HUES48 (cell line): ENCODE data around the gene IL6R.

Source experiments
- H3K27ac ChIP-seq: one replicate; pipeline ENCODE4 v1.7.0; 2013; ENCODE audit warnings: low read depth, low read length, inconsistent platforms
- H3K27me3 ChIP-seq: 2 replicates; pipeline ENCODE4 v1.6.1; 2013; ENCODE audit warnings: mild to moderate bottlenecking, low read length; ENCODE audit not compliant: control insufficient read depth, insufficient read depth
- H3K36me3 ChIP-seq: 2 replicates; pipeline ENCODE4 v1.6.1; 2013; ENCODE audit warnings: low read length; ENCODE audit not compliant: control insufficient read depth, insufficient read depth
- H3K4me1 ChIP-seq: 2 replicates; pipeline ENCODE4 v1.6.1; 2013; ENCODE audit warnings: mild to moderate bottlenecking, low read length; ENCODE audit not compliant: control insufficient read depth, insufficient read depth
- H3K4me3 ChIP-seq: 2 replicates; pipeline ENCODE4 v1.5.1; 2013; ENCODE audit warnings: mild to moderate bottlenecking, low read depth, low read length
- H3K9ac ChIP-seq: 2 replicates; pipeline ENCODE4 v1.6.1; 2013; ENCODE audit warnings: mild to moderate bottlenecking, low read depth, low read length, moderate library complexity
- H3K9me3 ChIP-seq: 2 replicates; pipeline ENCODE4 v1.6.1; 2013; ENCODE audit warnings: low read length; ENCODE audit not compliant: control insufficient read depth, insufficient read depth

IL6R gene

DNA sequence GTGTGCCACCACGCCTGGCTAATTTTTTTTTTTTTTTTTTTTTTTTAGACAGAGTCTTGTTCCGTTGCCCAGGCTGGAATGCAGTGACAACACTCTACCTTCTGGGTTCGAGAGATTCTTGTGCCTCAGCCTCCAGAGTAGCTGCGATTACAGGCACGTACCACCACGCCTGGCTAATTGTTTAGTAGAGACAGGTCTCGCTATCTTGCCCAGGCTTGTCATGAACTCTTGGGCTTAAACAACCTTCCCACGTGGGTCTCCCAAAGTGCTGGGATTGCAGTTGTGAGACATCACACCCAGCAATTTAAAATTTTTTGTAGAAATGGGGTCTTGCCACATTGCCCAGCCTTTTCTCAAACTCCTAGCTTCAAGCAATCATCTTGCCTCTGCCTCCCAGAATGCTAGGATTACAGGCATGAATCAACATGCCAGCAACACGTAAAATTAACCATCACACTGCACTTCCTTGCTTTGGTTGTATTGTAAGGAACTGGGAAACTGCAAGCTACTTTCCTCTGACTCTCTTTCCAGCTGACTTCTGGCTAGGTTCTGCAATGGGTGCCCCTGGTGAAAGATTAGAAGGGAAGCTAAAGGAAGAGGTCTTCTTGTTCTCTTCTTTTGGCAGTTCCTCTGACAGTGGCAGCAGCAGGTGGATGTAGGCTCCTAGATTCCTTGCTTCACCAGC lies 13.9 kb upstream of the IL6R start:
- Histone ChIP-seq H3K27ac (no peak overlapping the region), H3K9me3 (0 out of 2 replicates have a peak, but pooled peaks cover 3% of the 10 kb centered on the region), H3K27me3 (no peaks in the 10 kb centered on the region), H3K4me1 (no peaks in the 10 kb centered on the region), H3K36me3 (no peaks in the 10 kb centered on the region), H3K4me3 (no peak overlapping the region), H3K9ac (no peak overlapping the region)

DNA sequence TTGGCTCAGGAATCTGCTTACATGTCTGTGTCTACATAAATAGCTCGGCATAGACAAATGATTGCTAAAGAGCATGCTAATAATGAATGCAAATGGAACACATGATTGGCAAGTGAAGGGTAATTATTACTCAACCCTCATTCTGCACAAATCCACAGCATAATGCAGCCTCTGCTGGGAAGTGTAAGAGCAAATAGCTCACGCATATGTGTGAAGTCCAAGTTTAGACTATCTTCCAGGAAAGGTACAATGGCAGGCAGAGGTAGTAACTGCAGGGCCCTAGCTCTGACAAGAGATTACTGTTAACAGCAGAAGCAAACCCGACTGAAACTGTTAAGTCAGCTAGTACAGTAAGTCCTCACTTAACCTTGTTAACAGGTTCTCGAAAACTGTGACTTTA lies 7.0 kb upstream of the IL6R start:
- Histone ChIP-seq H3K36me3 (no peaks in the 10 kb centered on the region), H3K27ac (no peak overlapping the region), H3K27me3 (no peaks in the 10 kb centered on the region), H3K4me3 (no peak overlapping the region), H3K9ac (no peak overlapping the region), H3K9me3 (0 out of 2 replicates have a peak, but pooled peaks cover 3% of the 10 kb centered on the region), H3K4me1 (no peaks in the 10 kb centered on the region)

DNA sequence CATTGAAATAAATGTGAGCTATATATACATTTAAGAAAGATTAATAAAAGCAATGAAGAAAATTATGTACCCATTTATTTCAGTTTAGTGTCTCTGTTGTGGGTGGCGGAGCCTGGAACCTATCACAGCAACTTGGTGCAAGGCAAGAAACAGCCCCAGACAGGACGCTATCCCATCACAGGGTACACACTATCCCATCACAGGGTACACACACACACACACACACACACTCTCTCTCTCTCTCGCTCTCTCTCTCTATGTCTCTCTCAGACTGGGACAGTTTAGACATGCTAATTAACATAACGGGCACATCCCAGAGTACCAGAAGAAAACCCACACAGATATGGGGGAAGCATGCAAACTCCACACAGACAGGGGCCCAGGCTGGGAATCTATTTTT lies 6.5 kb upstream of the IL6R start:
- H3K9me3 ChIP-seq: 0 out of 2 replicates have a peak, but pooled peaks cover 3% of the 10 kb centered on the region
- H3K9ac ChIP-seq: no peak overlapping the region
- H3K36me3 ChIP-seq: no peaks in the 10 kb centered on the region
- no peak overlapping the region for H3K4me3 ChIP-seq
- H3K27me3 ChIP-seq: peaks cover 5% of the 10 kb centered on the region
- H3K27ac ChIP-seq: no peak overlapping the region
- H3K4me1 ChIP-seq: no peaks in the 10 kb centered on the region

DNA sequence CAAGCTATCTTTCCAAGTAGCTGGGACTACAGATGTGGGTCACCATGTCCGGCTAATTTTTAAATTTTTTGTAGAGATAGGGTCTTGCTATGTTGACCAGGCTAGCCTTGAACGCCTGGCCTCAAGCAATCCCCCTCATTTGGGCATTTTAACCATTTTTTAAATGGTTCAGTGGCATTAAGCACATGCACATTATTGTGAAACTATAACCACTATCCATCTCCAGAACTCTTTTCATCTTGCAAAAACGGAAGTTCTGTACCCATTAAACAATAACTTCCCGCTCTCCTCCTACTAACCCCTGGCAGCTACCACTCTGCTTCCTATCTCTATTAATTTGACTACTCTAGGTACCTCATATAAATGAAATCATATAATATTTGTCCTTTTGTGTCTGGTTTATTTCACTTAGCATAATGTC lies 4.8 kb upstream of the IL6R start:
- peaks cover 2% of the 10 kb centered on the region; the same call in 1 of the 2 replicates for H3K4me1 ChIP-seq
- H3K9ac ChIP-seq: no peak overlapping the region

DNA sequence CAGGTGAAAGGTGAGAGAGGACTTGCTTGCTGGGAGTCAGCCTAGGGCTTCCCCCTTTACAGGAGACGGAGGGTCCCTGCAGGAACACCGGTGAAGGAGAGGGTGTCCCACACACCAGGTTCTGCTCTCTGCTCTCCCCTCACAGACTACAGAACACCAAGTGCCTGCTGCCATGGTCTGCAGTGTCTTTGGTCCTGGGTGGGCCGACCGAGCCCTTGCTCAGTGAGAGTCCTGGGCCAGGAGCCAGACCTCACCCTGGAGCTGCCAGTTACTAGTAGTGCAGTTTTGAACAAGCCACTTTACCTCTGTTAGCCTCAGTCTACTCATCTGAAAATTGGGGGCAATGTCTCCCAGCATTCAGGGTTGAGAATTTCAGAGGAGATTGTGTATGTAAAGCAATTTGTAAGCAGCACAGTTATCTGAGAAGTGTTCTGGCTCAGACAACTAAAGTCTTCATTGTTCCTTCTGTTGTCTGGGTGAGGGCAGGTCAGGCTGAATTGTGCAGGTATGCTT lies 2.7 kb upstream of the IL6R start:
- no peak overlapping the region for H3K9ac ChIP-seq
- H3K9me3 ChIP-seq: no peaks in the 10 kb centered on the region
- H3K4me3 ChIP-seq: no peak overlapping the region
- peaks cover 14% of the 10 kb centered on the region for H3K4me1 ChIP-seq
- H3K36me3 ChIP-seq: no peaks in the 10 kb centered on the region
- peaks cover 40% of the 10 kb centered on the region for H3K27me3 ChIP-seq
- H3K27ac ChIP-seq: no peak overlapping the region

More for the DNA sequence above, 4.8 kb upstream of the IL6R start:
- 0 out of 2 replicates have a peak, but pooled peaks cover 3% of the 10 kb centered on the region for H3K9me3 ChIP-seq
- no peaks in the 10 kb centered on the region for H3K36me3 ChIP-seq
- peaks cover 21% of the 10 kb centered on the region for H3K27me3 ChIP-seq
- no peak overlapping the region for H3K4me3 ChIP-seq
- H3K27ac ChIP-seq: no peak overlapping the region

DNA sequence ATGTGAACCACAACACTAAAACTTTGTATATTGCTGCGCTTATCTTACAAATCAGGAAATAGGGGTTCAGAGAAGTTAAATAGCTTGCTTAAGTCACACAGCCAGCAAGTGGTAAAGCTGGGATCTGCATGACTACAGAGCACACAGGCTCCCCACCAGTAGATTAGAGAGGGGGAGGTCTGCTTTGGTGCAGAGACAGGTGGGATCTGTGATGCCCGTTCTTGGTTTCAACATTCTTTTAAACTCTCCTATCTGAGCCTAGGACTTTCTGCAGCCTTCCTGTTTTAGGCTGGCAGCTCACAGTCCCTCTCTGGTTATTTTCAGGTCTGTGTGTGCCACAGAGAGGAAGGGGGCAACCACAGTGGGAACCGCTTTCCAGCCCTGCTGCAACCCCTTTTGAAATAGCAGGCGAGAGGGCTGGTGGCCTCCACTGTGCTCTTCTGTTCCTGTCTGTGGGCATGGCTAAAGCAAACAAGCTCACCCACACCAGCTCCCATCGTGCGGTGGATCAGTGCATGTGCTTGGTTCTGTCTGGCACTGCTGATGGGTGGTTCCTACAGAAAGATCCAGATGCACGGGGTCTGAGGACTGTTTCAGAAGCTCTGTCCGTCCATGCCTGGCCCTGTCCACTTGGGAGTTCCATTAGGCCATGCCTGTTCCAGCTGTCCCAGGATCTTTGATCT lies 1.7 kb upstream of the IL6R start:
- Histone ChIP-seq H3K36me3 (no peaks in the 10 kb centered on the region), H3K4me3 (no peak overlapping the region), H3K27me3 (peaks cover 40% of the 10 kb centered on the region), H3K9me3 (no peaks in the 10 kb centered on the region), H3K9ac (no peak overlapping the region), H3K27ac (no peak overlapping the region), H3K4me1 (peaks cover 19% of the 10 kb centered on the region)

DNA sequence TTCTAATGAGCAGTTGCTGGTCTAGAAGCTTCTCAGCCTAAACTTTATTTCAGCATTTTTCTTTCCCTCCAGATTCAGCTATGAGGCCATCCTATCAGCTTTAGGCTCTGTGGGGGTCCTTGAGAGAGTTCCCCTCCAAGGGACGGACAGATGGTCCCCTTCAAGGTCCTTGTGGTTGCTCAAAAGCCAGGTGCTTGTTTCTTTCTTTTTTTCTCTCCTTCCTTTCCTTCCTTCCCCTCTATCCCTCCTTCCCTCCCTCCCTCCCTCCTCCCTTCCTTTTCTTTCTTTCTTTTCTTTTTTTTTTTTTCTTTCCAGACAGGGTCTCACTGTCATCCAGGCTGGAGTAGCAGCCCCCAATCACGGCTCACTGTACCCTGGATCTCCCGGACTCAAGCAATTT lies 1.2 kb upstream of the IL6R start:
- no peak overlapping the region for H3K9ac ChIP-seq
- no peaks in the 10 kb centered on the region for H3K36me3 ChIP-seq
- H3K9me3 ChIP-seq: no peaks in the 10 kb centered on the region
- peaks cover 40% of the 10 kb centered on the region for H3K27me3 ChIP-seq
- H3K27ac ChIP-seq: no peak overlapping the region
- peaks cover 20% of the 10 kb centered on the region for H3K4me1 ChIP-seq
- no peak overlapping the region for H3K4me3 ChIP-seq

DNA sequence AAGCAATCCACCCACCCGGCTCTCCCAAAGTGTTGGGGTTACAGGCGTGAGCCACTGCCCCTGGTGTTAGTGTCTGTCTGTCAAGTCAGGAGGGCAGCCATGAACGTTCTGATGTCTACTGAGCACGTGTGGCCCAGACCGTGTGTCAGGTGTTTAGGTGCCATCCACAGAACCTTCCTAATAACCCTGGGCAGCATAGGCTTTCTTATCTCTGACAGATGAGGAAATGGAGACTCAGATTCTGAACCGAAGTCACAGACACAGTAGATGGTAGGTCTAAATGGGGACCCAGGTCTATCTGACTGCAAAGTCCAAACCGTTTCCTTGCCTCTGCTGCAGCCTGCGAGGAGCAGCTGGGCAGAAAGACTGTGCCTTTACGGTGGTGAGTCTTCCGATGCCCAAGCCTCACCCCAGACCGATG lies 622 bp upstream of the IL6R start:
- no peak overlapping the region for H3K27ac ChIP-seq
- peaks cover 40% of the 10 kb centered on the region for H3K27me3 ChIP-seq
- peaks cover 20% of the 10 kb centered on the region for H3K4me1 ChIP-seq
- H3K9ac ChIP-seq: no peak overlapping the region
- peak overlapping the region; percentile 71 for H3K4me3 ChIP-seq
- H3K9me3 ChIP-seq: no peaks in the 10 kb centered on the region
- no peaks in the 10 kb centered on the region for H3K36me3 ChIP-seq

DNA sequence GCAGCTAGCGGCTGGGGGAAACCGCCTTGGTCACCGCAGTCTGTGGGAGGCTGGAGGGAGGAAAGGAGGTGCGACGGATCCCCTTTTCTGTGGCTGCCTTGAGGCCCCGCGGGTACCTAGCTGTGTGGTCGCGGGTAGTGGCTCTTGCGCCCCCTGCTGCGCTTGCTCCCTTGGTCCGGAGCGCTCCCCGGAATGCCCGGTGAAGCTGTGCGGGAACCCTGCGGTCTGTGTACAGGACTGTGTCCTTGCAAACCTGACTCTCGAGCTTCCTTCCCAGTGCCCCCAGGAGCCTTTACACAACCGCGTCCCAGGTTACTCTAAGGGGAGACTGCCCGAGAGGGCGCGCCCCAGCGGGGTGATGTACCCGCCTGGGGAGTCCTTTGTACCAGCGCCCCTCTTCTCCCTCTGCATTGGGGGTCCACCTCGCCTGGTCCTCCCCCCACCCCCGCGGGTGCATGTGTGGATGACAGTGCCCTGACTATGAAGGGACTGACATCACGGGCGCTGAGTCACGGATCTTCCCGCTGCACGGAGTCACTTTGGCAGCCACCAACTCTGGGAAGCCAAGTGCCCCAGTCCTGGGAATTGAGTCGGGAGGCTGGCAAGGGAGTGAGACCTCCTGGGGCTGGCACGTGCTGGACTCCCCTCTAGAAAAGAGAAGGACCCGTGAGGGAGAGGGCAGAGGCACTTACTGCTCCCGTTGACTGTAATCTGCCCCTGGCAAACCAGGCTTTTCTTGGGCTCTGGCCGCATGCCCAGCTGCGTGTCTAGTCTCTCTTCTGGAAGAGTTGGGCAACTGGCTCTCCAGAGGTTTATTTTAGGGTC lies 816 bp downstream of the IL6R start:
- H3K4me1 ChIP-seq: peaks cover 24% of the 10 kb centered on the region
- H3K36me3 ChIP-seq: no peaks in the 10 kb centered on the region
- H3K27me3 ChIP-seq: peaks cover 40% of the 10 kb centered on the region
- H3K4me3 ChIP-seq: peak overlapping the region; percentile 71
- H3K27ac ChIP-seq: peak overlapping the region; percentile 35
- no peak overlapping the region for H3K9ac ChIP-seq
- H3K9me3 ChIP-seq: no peaks in the 10 kb centered on the region

DNA sequence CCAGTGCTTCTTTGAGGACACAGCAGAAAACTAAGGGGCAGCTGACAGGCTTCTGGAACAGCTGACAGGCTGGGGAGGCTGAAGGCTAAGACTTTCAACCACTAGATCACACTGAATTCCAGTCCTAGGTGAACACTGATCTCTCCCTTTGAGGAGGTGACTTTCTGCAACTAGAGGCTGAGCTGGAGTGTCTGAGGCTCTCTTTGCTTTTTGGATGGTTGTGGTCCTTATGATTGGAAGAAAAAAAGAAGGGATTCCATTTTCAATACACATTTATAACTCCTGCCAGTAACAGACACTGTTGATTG lies 1.4 kb downstream of the IL6R start:
- Histone ChIP-seq H3K27me3 (peaks cover 40% of the 10 kb centered on the region), H3K4me1 (peaks cover 25% of the 10 kb centered on the region), H3K9ac (no peak overlapping the region), H3K4me3 (no peak overlapping the region), H3K27ac (no peak overlapping the region), H3K9me3 (no peaks in the 10 kb centered on the region), H3K36me3 (no peaks in the 10 kb centered on the region)

DNA sequence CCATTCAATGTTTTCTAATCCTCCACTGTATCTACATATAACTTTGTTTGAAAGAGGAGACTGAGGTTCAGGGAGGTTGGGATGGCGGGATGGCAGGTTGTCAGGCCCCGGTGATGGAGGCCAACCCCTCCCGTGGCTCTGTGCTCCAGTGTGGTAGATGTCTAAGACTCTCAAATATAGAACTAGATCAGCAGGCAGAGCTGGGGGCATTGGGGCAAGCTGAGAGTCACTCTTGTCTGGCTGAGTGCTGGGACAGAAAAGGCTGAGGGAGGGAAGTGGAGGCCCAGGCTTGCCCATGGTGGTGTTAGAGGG lies 1.7 kb downstream of the IL6R start:
- Histone ChIP-seq H3K27me3 (peaks cover 40% of the 10 kb centered on the region), H3K27ac (no peak overlapping the region), H3K36me3 (no peaks in the 10 kb centered on the region), H3K9me3 (no peaks in the 10 kb centered on the region), H3K4me3 (no peak overlapping the region), H3K4me1 (peaks cover 25% of the 10 kb centered on the region), H3K9ac (no peak overlapping the region)
